ENCODE results near the gene DMRTA2. TPM values are rescaled to one million over a fixed set of nuclear protein-coding genes. Genes with fewer than 3 reads are reported as not detected.

DMRTA2 gene
- total and polyA plus RNA-seq, 2 donors (not counting 3 experiments of a cell fraction or from before 2014, with no cell fraction given): not detected

DNA sequence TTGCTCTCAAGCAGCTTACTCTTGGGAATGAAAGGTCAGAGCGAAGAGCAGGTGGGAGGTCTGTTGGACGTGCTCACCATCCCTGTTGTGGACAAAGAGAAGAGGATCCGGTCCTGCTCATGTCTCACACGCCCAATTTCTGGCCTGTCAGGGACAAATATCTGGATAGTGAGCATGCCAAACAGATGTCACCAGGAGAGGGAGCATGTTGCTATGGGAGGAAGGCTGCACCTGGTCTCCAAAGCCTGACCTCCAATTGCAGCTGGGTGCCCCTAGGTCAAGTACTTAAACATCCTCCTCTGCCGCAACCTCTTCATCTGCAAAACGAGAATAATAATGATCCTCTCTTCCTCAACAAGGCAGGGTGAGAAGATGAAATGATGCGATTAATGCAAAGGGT, 53.4 kb downstream of the DMRTA2 start:
- dilution Hi-C loops (cut with MboI; ENCODE audit: extremely low pct_ligation_motif_present, low sequenced_read_pairs) (no loop called here), intact Hi-C loops (cut with micrococcal nuclease) (loop anchor here (2.0 to 10.0 kb wide), 3 partner anchors 685 to 1177 kb away; no protein-coding TSS in a partner anchor)
- Histone ChIP-seq H3K79me2 (ENCODE audit: control insufficient read depth, insufficient read depth, low read length) (no peaks in the 10 kb centered on the region), H3K27ac (ENCODE audit: insufficient read depth, low read depth, low read length) (no peak overlapping the region), H3K9me3 (replicated peaks; ENCODE audit: control insufficient read depth, insufficient read depth, low read length) (no peaks in the 10 kb centered on the region), H3K4me2 (ENCODE audit: insufficient read depth, low read length) (no peak overlapping the region), H3K9me1 (replicated peaks; ENCODE audit: control insufficient read depth, extremely low read depth, insufficient read depth, low read length) (no peaks in the 10 kb centered on the region), H2AFZ (ENCODE audit: low read depth, low read length) (no peak overlapping the region), H3K36me3 (ENCODE audit: control insufficient read depth in 2 of 2, extremely low read depth in 1 of 2, insufficient read depth in 2 of 2, low read length in 2 of 2) (no peaks in the 10 kb centered on the region), H4K20me1 (replicated peaks; ENCODE audit: control insufficient read depth, extremely low read depth, insufficient read depth, low read length) (no peaks in the 10 kb centered on the region), H3K27me3 (ENCODE audit: control insufficient read depth in 2 of 2, insufficient read depth in 2 of 2, low read length in 2 of 2) (peaks cover 11 to 18% of the 10 kb centered on the region in 2 experiments), H3K9ac (replicated peaks; ENCODE audit: extremely low read depth, insufficient read depth, low read length) (no peak overlapping the region), H3K4me3 (replicated peaks in 1 of 3; ENCODE audit: insufficient read depth in 1 of 3, low read depth in 1 of 3, low read length in 3 of 3) (no peak overlapping the region), H3K4me1 (ENCODE audit: control insufficient read depth, extremely low read depth, insufficient read depth, low read length) (no peaks in the 10 kb centered on the region)
- no peak for TF ChIP-seq EZH2 (IDR thresholded peaks at IDR 0.05; ENCODE audit: borderline replicate concordance, low read depth, low read length, severe bottlenecking)
- TF ChIP-seq, protein P1, sequence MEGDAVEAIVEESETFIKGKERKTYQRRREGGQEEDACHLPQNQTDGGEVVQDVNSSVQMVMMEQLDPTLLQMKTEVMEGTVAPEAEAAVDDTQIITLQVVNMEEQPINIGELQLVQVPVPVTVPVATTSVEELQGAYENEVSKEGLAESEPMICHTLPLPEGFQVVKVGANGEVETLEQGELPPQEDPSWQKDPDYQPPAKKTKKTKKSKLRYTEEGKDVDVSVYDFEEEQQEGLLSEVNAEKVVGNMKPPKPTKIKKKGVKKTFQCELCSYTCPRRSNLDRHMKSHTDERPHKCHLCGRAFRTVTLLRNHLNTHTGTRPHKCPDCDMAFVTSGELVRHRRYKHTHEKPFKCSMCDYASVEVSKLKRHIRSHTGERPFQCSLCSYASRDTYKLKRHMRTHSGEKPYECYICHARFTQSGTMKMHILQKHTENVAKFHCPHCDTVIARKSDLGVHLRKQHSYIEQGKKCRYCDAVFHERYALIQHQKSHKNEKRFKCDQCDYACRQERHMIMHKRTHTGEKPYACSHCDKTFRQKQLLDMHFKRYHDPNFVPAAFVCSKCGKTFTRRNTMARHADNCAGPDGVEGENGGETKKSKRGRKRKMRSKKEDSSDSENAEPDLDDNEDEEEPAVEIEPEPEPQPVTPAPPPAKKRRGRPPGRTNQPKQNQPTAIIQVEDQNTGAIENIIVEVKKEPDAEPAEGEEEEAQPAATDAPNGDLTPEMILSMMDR (IDR thresholded peaks at IDR 0.05; ENCODE audit: extremely low read depth in 1 of 2, insufficient read depth in 1 of 2, low read depth in 1 of 2, low read length in 2 of 2): peak in 1 of 2 donors; percentile 38
- no peak for TF ChIP-seq POLR2A (IDR thresholded peaks at IDR 0.05; ENCODE audit: low read depth, low read length)
- TF ChIP-seq POLR2AphosphoS5 (IDR thresholded peaks at IDR 0.05; ENCODE audit: insufficient read depth, low read depth, low read length): no peak
- TF ChIP-seq GATA2 (IDR thresholded peaks at IDR 0.05; ENCODE audit: insufficient read depth, insufficient read length, low read depth, low read length): no peak
- CTCF ChIA-PET: interaction anchor here (1.3 to 8.5 kb wide), 6 partner anchors 9 to 335 kb away, joined by 3 to 170 read pairs (median 6); no protein-coding TSS in a partner anchor
- no peak for FAIRE-seq
- DNase-seq (ENCODE audit: low read depth, low spot score): no peak
- POLR2A ChIA-PET: no interaction called here
- no TSS peak for BruUV-seq (replicated peaks)

All from endothelial cell of umbilical vein (primary cell).